GM18499 (cell line): Measurements from ENCODE around the gene GPX4.

Experiments
- ATAC-seq: cut with Tn5 transposase; IDR thresholded peaks from one replicate; pipeline ENCODE4 v1.9.1; 2021; ENCODE audit warnings: moderate number of reproducible peaks; ENCODE audit not compliant: insufficient read depth, unreplicated experiment

Gene GPX4

GRCh38 chr19:1098177-1099051 is 5.4 kb upstream of the GPX4 start:
- ATAC-seq: no peak

GRCh38 chr19:1101337-1101698 is 2.5 kb upstream of the GPX4 start:
- no peak for ATAC-seq

GRCh38 chr19:1102407-1103131 is 1.2 kb upstream of the GPX4 start:
- ATAC-seq: no peak

GRCh38 chr19:1103132-1103707 is 574 bp upstream of the GPX4 start:
- no peak for ATAC-seq

GRCh38 chr19:1104311-1105007 is 665 bp downstream of the GPX4 start:
- no peak for ATAC-seq

GRCh38 chr19:1105008-1105872 is 1.4 kb downstream of the GPX4 start:
- ATAC-seq: no peak

GRCh38 chr19:1105873-1106840 is 2.4 kb downstream of the GPX4 start:
- no peak for ATAC-seq

GRCh38 chr19:1106841-1107660 is 3.3 kb downstream of the GPX4 start:
- no peak for ATAC-seq

- ATAC-seq: no peak
These were observed 4.0 kb downstream of the GPX4 start for GRCh38 chr19:1107661-1108261.

GRCh38 chr19:1108291-1109031 is 4.7 kb downstream of the GPX4 start:
- no peak for ATAC-seq

- no peak for ATAC-seq
These were observed 5.3 kb downstream of the GPX4 start for GRCh38 chr19:1109032-1109551.

- ATAC-seq: no peak
These were observed 6.2 kb downstream of the GPX4 start for GRCh38 chr19:1109697-1110671.

GRCh38 chr19:1110809-1111640 is 7.2 kb downstream of the GPX4 start:
- no peak for ATAC-seq

- ATAC-seq: no peak
These were observed 8.0 kb downstream of the GPX4 start for GRCh38 chr19:1111641-1112267.
